Sigmoid colon (tissue), 7 donors: Measurements from ENCODE around the gene RBBP6. TPM values are rescaled to one million over a fixed set of nuclear protein-coding genes. Genes with fewer than 3 reads are reported as not detected.

Source experiments
- DNase-seq: peaks from one replicate; pipeline ENCODE4 v3.0.0-alpha.2; 2019
- H3K27ac ChIP-seq, 4 donors: fragments of 200-600 bp; sonication (generic); one replicate each; pipeline ENCODE4 v1.5.1; 2016 to 2019; ENCODE audit warnings: mild to moderate bottlenecking in 1 of 4
- H3K27me3 ChIP-seq, 3 donors: fragments of 200-600 bp; sonication (generic); one replicate each; pipeline ENCODE4 v1.5.1; 2019; ENCODE audit warnings: mild to moderate bottlenecking in 1 of 3
- H3K36me3 ChIP-seq, 4 donors: fragments of 200-600 bp; sonication (generic); one replicate each; pipeline ENCODE4 v1.5.1; 2016 to 2019
- H3K4me1 ChIP-seq, 4 donors: fragments of 200-600 bp; sonication (generic); one replicate each; pipeline ENCODE4 v1.5.1; 2017 to 2019
- H3K4me3 ChIP-seq, 4 donors: fragments of 200-600 bp; sonication (generic); one replicate each; pipeline ENCODE4 v1.5.1; 2017 to 2019; ENCODE audit warnings: mild to moderate bottlenecking in 2 of 4, moderate library complexity in 1 of 4
- H3K9me3 ChIP-seq, 4 donors: fragments of 200-600 bp in 3 of 4; sonication (generic) in 3 of 4; one replicate each; pipeline versions ENCODE4 v1.5.1 to v1.6.1; 2013 to 2019
- EP300 ChIP-seq, 4 donors: sonication (generic); formaldehyde crosslinking; IDR thresholded peaks; one replicate each; pipeline ENCODE4 v1.6.1; 2017; ENCODE audit warnings: antibody characterized with exemption in 4 of 4
- POLR2A ChIP-seq, 2 donors: fragments of 450-650 bp; IDR thresholded peaks; one replicate each; pipeline ENCODE4 v1.6.1; 2016; ENCODE audit warnings: antibody characterized with exemption in 2 of 2, mild to moderate bottlenecking in 2 of 2, moderate library complexity in 2 of 2
- POLR2AphosphoS5 ChIP-seq, 4 donors: sonication (generic); formaldehyde crosslinking; IDR thresholded peaks; one replicate each; pipeline ENCODE4 v1.6.1; 2017; ENCODE audit warnings: antibody characterized with exemption in 4 of 4
- WGBS, 2 donors: extraction: QIAGEN DNeasy Blood & Tissue Kit; methylation state at CpG; one replicate each; pipeline ENCODE4 v1.1.7; 2013; 5-methylcytosine and 5-hydroxymethylcytosine counted together
- intact Hi-C: fragments of 100-400 bp; cut with DNase I; formaldehyde crosslinking; loops from one replicate; pipeline ENCODE4 v1.15.1; 2023
- polyA plus RNA-seq, 3 donors: library from polyadenylated mRNA; stranded (reverse); fragments of 200-250 nt; gene quantifications; one replicate each; pipeline ENCODE4 v1.2.3, GENCODE V29; 2013
- total RNA-seq, 4 donors: library from RNA; depleted of rRNA; stranded (reverse); fragments of >200 nt; gene quantifications; one replicate each; pipeline ENCODE4 v1.1.0, GENCODE V29; 2016
- TF ChIP-seq, protein P1 (sequence below), 4 experiments: fragments of 450-650 bp in 3 of 4; fragments of 200-600 bp in 1 of 4; IDR thresholded peaks; one replicate each; pipeline ENCODE4 v1.5.1; 2016 to 2019; ENCODE audit warnings: antibody characterized with exemption in 4 of 4, mild to moderate bottlenecking in 3 of 4, moderate library complexity in 2 of 4
- donor health status: healthy with polysubstance abuse.
- donor health status: Bipolar disorder and iron deficiency.
- donor health status: healthy.

RBBP6 gene
- total and polyA plus RNA-seq, 7 donors = 14.4 to 105 (median 48.7) TPM

DNA sequence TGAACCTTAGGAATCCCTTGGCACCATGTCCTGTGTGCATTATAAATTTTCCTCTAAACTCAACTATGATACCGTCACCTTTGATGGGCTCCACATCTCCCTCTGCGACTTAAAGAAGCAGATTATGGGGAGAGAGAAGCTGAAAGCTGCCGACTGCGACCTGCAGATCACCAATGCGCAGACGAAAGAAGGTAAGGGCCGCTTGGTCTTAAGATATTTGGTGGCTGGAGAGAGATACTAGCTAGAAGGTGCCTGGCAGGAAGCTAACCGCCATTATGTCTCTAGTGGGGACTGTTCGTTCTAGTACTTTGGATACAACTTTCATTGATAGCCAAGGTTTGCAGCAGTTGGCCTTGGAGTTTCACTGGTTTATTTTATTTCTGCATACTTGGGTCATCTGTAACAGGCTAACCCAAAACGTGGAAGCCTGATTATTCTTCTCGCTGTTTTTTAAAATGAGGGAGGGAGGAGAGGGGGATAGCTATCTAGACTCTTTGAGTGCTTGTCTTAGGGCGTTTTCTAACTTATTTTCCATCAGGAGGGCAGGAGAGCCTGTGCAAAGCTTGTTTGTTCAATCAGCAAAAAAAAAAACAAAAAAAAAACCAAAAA lies 1.3 kb downstream of the RBBP6 start:
- peak in 2 of 4 donors; percentile 1 to 31 for TF ChIP-seq POLR2AphosphoS5 (IDR thresholded peaks at IDR 0.05)
- TF ChIP-seq, protein P1, sequence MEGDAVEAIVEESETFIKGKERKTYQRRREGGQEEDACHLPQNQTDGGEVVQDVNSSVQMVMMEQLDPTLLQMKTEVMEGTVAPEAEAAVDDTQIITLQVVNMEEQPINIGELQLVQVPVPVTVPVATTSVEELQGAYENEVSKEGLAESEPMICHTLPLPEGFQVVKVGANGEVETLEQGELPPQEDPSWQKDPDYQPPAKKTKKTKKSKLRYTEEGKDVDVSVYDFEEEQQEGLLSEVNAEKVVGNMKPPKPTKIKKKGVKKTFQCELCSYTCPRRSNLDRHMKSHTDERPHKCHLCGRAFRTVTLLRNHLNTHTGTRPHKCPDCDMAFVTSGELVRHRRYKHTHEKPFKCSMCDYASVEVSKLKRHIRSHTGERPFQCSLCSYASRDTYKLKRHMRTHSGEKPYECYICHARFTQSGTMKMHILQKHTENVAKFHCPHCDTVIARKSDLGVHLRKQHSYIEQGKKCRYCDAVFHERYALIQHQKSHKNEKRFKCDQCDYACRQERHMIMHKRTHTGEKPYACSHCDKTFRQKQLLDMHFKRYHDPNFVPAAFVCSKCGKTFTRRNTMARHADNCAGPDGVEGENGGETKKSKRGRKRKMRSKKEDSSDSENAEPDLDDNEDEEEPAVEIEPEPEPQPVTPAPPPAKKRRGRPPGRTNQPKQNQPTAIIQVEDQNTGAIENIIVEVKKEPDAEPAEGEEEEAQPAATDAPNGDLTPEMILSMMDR (IDR thresholded peaks at IDR 0.05) = peak in 1 of 4 experiments; percentile 10
- no peak for TF ChIP-seq EP300 (IDR thresholded peaks at IDR 0.05)
- TF ChIP-seq POLR2A (IDR thresholded peaks at IDR 0.05) = no peak
- Histone ChIP-seq H3K4me1 (peaks cover 0 to 44% (median 43%) of the 10 kb centered on the region in 4 donors), H3K9me3 (no peaks in the 10 kb centered on the region), H3K27ac (peak overlapping the region; percentile 99 to 100 (median 100)), H3K4me3 (peak overlapping the region; percentile 83 to 99 (median 94)), H3K36me3 (no peaks in the 10 kb centered on the region), H3K27me3 (no peaks in the 10 kb centered on the region)
- intact Hi-C loops = loop anchor here (10.0 kb wide), 1 partner anchor 194 kb away; no protein-coding TSS in a partner anchor
- WGBS, 2 donors = 0 to 1% methylated on average over 12 of the region's 12 CpGs
- DNase-seq = no peak

DNA sequence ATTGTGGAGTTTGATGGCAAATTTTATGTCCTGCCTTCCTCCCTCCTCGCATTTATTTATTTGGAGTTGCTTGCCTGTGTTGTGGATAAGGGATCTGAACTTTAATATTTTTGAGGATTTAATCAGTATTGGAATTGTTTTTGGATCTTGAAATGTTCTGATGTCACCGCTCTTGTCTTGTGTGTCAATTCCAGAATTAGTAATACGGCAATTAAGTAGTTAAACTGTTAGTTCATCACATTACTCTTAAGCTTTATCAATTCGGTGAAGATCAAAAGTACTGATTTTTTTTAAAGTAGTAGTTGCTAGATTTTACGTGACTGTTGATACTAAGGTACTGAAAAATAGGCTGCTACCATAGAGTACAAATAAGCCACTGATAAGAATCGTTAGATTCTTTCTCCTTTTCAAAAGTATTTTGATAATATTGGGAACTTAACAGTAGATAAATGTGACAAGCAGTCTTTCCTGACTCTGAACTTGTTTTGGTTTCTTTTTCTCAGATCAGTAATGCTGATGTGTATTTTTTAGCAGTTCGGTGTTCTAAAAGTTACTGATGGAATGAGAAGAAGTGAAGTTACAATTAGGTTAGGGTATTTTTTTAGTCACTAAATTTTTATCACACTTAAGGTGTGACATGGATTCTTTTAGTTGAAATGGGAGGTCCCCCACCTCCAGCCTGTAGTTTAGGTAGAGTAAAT lies 2.0 kb downstream of the RBBP6 start:
- Histone ChIP-seq H3K36me3 (peaks cover 0 to 6% (median 0%) of the 10 kb centered on the region in 4 donors), H3K27ac (peak overlapping the region; percentile 99 to 100 (median 100)), H3K4me3 (peak overlapping the region; percentile 83 to 99 (median 94)), H3K4me1 (peaks cover 0 to 50% (median 47%) of the 10 kb centered on the region in 4 donors), H3K9me3 (no peaks in the 10 kb centered on the region), H3K27me3 (no peaks in the 10 kb centered on the region)
- WGBS, 2 donors = 1 to 3% methylated on average over 7 of the region's 7 CpGs
- intact Hi-C loops = loop anchor here (10.0 kb wide), 1 partner anchor 193 kb away; no protein-coding TSS in a partner anchor
- DNase-seq = no peak
- TF ChIP-seq, protein P1 (IDR thresholded peaks at IDR 0.05) = no peak
- TF ChIP-seq EP300 (IDR thresholded peaks at IDR 0.05) (no peak), POLR2AphosphoS5 (IDR thresholded peaks at IDR 0.05) (no peak), POLR2A (IDR thresholded peaks at IDR 0.05) (no peak)

GRCh38 chr16:24543949-24544348 lies 4.6 kb downstream of the RBBP6 start:
- peaks cover 0 to 51% (median 49%) of the 10 kb centered on the region in 4 donors for H3K4me1 ChIP-seq
- no peaks in the 10 kb centered on the region for H3K27me3 ChIP-seq
- intact Hi-C loops = loop anchor here (10.0 kb wide), 1 partner anchor 191 kb away; no protein-coding TSS in a partner anchor

GRCh38 chr16:24544640-24545039 lies 5.3 kb downstream of the RBBP6 start:
- intact Hi-C loops = loop anchor here (10.0 kb wide), 1 partner anchor 190 kb away; no protein-coding TSS in a partner anchor
- no peak for DNase-seq
- peaks cover 0 to 58% (median 51%) of the 10 kb centered on the region in 4 donors for H3K4me1 ChIP-seq
- 70 to 74% methylated on average over 3 of the region's 3 CpGs for WGBS, 2 donors
- peaks cover 0 to 38% (median 0%) of the 10 kb centered on the region in 4 donors for H3K36me3 ChIP-seq
- no peaks in the 10 kb centered on the region for H3K9me3 ChIP-seq
- TF ChIP-seq, protein P1 (IDR thresholded peaks at IDR 0.05) = no peak
- peak in 2 of 4 donors; percentile 37 to 62 for TF ChIP-seq POLR2AphosphoS5 (IDR thresholded peaks at IDR 0.05)
- TF ChIP-seq POLR2A (IDR thresholded peaks at IDR 0.05) = no peak
- TF ChIP-seq EP300 (IDR thresholded peaks at IDR 0.05) = no peak
- no peaks in the 10 kb centered on the region for H3K27me3 ChIP-seq
- H3K27ac ChIP-seq = peak overlapping the region; percentile 59 to 100 (median 86)
- H3K4me3 ChIP-seq = peak overlapping the region in 1 of 4 donors; percentile 83

More at GRCh38 chr16:24543949-24544348, 4.6 kb downstream of the RBBP6 start:
- 32 to 50% methylated on average over 2 of the region's 2 CpGs for WGBS, 2 donors
- Histone ChIP-seq H3K36me3 (peaks cover 0 to 31% (median 0%) of the 10 kb centered on the region in 4 donors), H3K4me3 (peak overlapping the region in 2 of 4 donors; percentile 4 to 83), H3K27ac (peak overlapping the region; percentile 59 to 100 (median 86)), H3K9me3 (no peaks in the 10 kb centered on the region)
- DNase-seq = no peak
- TF ChIP-seq, protein P1 (IDR thresholded peaks at IDR 0.05) = no peak
- no peak for TF ChIP-seq POLR2A (IDR thresholded peaks at IDR 0.05)
- TF ChIP-seq EP300 (IDR thresholded peaks at IDR 0.05) = no peak
- TF ChIP-seq POLR2AphosphoS5 (IDR thresholded peaks at IDR 0.05) = no peak
